Hindlimb muscle (tissue), 1 donor: Measurements from ENCODE around the gene MAP2K1. TPM values are rescaled to one million over a fixed set of nuclear protein-coding genes. Genes with fewer than 3 reads are reported as not detected.
"Not testable (repeated sequence)": the region's sequence is repeated elsewhere in the genome, so short reads cannot be mapped to it uniquely, and the experiment has no call there.

Experiments used
- DNase-seq: peaks from one replicate; pipeline ENCODE4 v3.0.0-alpha.2; 2013
- polyA plus RNA-seq: library from polyadenylated mRNA; unstranded; fragments of 120-200 nt; gene quantifications from one replicate; pipeline ENCODE4 v1.2.1, GENCODE V29; 2013; ENCODE audit not compliant: insufficient read length

MAP2K1 gene
- polyA plus RNA-seq, 1 donor: 82.1 TPM

- DNase-seq: no peak
These were observed 93.6 kb downstream of the MAP2K1 start for GRCh38 chr15:66480267-66480666.

GRCh38 chr15:66481107-66481856 is 94.6 kb downstream of the MAP2K1 start:
- DNase-seq: no peak

DNA sequence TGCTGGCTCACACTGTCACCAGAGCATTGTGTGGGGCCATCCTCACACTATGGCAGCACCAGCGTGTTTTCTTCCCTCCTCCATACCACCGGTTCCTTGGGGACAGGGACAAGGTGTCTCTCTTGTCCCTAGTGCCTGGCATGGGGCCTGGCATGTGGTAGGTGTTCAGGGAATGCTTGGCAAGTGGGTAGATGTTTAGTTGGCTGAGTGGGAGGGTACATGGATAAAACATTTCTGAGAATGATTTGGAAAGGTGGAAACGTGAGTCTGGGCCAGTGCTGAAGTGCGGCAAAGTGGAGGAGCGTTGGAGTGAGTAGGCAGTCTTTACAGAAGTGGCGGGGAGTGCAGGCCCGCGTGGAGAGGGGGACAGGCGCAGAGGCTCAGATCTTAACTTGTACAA is 95.8 kb downstream of the MAP2K1 start:
- DNase-seq: no peak

GRCh38 chr15:66483131-66483566 is 96.4 kb downstream of the MAP2K1 start:
- no peak for DNase-seq

DNA sequence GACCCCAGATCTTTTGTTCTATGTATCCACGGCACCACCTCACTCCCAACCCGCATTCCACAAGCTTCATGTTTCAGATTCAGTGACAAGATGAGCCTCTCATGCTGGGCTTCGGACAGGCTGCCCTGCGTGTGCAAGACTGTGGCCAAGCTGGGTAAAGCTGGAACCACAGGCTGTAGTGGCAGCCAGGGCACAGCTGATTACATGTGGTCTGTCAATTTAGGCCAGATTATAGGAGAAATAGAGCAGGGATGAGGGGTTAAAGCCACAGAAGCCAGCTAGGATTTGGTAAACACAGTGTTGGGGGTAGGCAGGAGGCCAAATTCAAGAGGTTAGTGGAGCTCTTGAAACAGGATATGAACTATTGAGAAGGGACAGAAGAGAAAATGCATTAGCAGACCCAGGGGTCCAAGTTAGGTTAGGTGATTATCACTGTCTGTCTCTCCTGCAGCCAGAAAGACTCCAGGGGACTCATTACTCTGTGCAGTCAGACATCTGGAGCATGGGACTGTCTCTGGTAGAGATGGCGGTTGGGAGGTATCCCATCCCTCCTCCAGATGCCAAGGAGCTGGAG is 97.9 kb downstream of the MAP2K1 start:
- no peak for DNase-seq

DNA sequence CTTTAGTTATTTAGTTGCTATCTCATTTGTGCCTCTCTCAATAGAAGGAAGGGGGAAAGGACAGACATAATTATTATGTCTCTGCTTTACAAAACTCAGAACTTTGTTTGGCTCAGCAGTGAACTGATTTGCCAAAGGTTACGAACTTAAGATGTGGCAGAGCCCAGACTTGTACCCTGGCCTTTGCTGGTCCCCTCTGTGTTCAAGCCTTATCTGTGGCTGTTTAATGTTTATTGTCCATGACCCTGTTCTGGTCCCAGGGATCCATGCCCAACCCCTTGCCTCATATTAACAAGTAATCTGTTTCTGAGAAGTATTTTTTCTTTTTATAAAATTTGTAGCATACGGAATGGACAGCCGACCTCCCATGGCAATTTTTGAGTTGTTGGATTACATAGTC is 100.2 kb downstream of the MAP2K1 start:
- DNase-seq: no peak

DNA sequence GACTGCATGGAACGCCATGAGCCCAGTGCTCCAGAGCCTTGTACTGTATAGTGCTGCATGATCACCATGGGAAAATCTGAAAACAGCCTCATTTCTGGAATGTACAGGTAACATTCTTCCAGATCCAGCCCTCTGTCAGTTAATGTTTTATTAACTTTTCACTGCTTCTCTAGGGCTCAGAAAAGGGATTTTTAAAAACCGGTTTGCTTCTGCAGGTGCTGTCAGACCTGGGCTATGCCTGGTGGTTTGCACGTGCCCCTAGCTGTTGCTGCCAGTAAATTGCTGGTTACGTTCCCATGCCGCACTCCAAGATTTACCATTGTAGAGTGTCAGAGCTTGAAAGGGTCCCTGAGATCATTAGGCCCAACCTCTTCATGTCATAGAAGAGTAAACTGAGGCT is 101.8 kb downstream of the MAP2K1 start:
- DNase-seq: no peak

GRCh38 chr15:66489179-66489791 is 102.6 kb downstream of the MAP2K1 start:
- no peak for DNase-seq

- DNase-seq: no peak
These were observed 105.1 kb downstream of the MAP2K1 start for GRCh38 chr15:66491846-66492245.

- no peak for DNase-seq
These were observed 107.5 kb downstream of the MAP2K1 start for GRCh38 chr15:66494262-66494661.

GRCh38 chr15:66496951-66497501 is 110.3 kb downstream of the MAP2K1 start:
- DNase-seq: no peak

DNA sequence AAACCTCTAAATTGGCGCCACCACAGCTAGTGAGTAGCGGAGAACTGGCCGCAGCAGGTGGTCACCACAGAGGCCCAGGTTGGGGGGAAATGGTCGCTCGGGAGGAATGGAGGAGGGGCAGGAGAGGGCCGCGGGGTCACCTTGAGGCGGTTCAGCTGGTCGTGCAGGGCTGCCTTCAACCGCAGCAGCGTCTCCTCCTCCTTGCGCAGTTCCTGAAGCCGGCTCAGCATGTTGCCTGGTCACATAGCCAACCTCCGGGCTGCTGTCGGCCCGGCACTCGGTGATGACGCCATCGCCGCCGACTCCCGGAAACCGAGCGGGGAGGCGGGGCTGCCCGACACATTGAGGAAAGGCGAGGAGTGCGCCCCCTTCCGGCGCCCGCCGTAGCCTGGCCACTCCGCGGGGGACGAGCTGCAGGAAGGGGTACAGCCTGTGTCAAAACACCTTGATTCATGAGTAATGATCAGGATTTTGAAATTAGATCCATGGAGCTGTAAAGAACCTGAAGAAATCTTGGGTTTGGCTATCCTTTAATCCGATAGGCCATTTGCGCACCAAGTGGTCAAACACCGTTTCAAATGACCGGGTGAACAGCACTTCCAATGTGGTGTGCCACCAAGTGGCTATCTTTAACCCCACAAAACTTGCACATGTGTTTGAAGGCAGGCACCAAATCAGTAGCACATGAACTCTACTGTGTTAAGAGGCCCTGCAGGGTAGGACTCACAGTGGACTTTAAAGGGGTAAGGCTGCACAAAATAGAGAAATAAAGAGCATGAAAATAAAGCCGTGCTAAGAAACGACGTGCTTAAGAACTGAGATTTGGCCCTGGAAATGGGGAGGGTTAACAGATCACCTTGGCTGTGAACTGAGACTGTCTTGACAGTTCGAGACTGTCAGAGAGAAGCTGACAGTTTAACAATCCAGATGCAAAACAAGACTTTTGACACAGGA is 111.1 kb downstream of the MAP2K1 start, which contains the start of gene SNAPC5:
Gene SNAPC5, minus strand, starts transcription at position 261 of the 954 bp plus-strand sequence. Its CDS starts 31 bp downstream, at position 230.
- DNase-seq: peak; percentile 96

DNA sequence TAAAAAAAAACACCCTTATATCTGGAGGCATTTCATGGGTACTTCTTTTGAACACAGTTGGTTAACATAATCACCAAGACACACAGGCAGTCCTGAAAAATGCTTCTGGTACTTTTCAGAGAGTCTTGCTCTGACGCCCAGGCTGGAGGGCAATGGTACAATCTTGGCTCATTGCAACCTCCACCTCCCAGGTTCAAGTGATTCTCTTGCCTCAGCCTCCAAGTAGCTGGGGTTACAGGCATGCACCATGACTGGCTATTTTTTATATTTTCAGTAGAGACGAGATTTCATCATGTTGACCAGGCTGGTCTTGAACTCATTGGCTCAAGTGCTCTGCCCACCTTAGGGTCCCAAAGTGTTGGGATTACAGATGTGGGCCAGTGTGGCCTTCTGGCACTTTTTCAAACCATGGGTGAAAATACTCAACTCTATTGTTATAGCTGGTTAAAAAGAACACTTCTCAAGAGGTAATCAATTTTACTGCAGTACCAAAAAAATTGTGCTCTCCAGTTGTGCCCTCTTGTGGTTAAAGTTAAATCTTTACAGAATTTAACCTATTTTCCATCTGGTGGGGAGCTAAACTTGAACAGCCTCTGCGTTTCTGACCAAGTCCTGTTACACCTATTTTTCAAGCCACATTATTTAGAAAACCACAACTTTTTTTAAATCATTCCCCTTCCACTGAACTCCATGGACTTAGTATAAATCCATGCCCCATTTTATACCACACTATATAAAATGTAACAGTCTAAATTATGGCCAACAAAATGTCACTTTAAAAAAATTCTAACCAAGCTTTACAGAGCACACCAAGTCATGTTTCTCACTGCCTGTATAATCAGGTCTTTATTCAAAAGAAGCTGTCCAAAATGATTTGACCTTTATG is 112.0 kb downstream of the MAP2K1 start:
- DNase-seq: peak; percentile 46

GRCh38 chr15:66500346-66500745 is 113.6 kb downstream of the MAP2K1 start:
- DNase-seq: not testable (repeated sequence)

DNA sequence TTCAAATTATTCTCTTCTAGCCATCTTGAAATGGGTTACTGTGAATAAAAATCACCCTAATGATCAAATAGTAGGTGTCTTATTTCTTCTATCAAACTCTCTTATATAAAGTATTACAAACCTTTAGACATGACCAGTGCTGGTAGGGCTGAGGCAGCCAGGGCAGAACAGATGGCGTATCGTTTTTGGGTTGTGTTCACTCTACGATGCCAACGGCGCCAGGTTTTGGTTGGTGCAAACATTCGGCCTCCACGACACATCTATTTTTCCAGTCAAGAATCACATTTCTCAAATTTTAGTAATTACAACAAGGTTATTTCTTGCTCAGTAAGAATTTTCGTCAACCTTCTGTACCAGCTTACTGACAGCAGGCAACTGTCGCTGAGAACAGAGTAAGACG is 115.8 kb downstream of the MAP2K1 start:
- DNase-seq: no peak

- not testable (repeated sequence) for DNase-seq
These were observed 116.4 kb downstream of the MAP2K1 start for GRCh38 chr15:66503041-66503648.

- DNase-seq: no peak
These were observed 117.3 kb downstream of the MAP2K1 start for GRCh38 chr15:66503780-66504562.

- peak; percentile 85 for DNase-seq
These were observed 118.1 kb downstream of the MAP2K1 start, which contains the start of the genes RPL4 and ZWILCH for GRCh38 chr15:66504563-66505429. Gene RPL4, minus strand, starts transcription at chr15:66504855. Its CDS starts 65 bp downstream, at chr15:66504790. Gene ZWILCH, plus strand, starts transcription at chr15:66505326. Its CDS starts 13 bp downstream, at chr15:66505339.

DNA sequence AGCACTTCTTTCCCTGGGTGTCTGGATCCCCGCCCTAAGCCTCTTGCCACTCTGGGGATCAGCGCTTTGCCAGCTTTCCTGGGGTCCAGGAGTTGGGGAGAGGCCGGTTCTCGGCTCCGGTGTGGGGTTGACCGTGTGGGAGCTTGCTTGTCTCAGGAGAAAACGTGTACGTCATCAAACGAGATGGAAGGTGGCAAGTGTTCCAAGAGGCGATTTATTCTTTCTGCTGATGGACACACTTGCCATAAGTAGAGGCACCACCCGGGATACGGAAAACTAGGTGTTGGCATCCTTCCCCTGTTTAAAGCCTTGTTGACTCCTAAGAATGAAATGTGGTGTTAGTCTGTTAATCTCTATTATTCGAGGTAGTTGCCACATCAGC is 118.7 kb downstream of the MAP2K1 start:
- no peak for DNase-seq
